Hepatocyte (in vitro differentiated cells): ENCODE results near the gene SAMD3.

Experiments used
- CTCF ChIP-seq: fragments of 200-600 bp; sonication (generic); IDR thresholded peaks from 2 replicates; pipeline ENCODE4 v1.5.1; 2016; ENCODE audit warnings: antibody characterized with exemption, mild to moderate bottlenecking; ENCODE audit not compliant: poor library complexity
- EZH2 ChIP-seq: fragments of 200-600 bp; sonication (generic); IDR thresholded peaks from 2 replicates; pipeline ENCODE4 v1.6.1; 2016; ENCODE audit warnings: antibody characterized with exemption, mild to moderate bottlenecking, borderline replicate concordance
- EZH2phosphoT487 ChIP-seq: fragments of 200-600 bp; sonication (generic); IDR thresholded peaks from one replicate; pipeline ENCODE4 v1.6.1; 2018; ENCODE audit warnings: antibody characterized with exemption, mild to moderate bottlenecking, low read depth, moderate library complexity; ENCODE audit not compliant: unreplicated experiment, severe bottlenecking

- no peak for TF ChIP-seq CTCF
- TF ChIP-seq EZH2, result no peak
- no peak for TF ChIP-seq EZH2phosphoT487
Measured at GRCh38 chr6:130222775-130223174, at the start of gene SAMD3.
